Upper lobe of left lung (tissue), 6 donors: ENCODE measurements around the gene TMA7B. TPM values are rescaled to one million over a fixed set of nuclear protein-coding genes. Genes with fewer than 3 reads are reported as not detected.
"Not testable (repeated sequence)": the region's sequence is repeated elsewhere in the genome, so short reads cannot be mapped to it uniquely, and the experiment has no call there.

Experiments used
- ATAC-seq, 2 donors: fragments of 200-7000 bp; cut with Tn5 transposase; one replicate each; pipeline ENCODE4 v1.9.1; 2022; ENCODE audit warnings: mild to moderate bottlenecking in 2 of 2, moderate library complexity in 2 of 2; ENCODE audit not compliant: low FRiP score in 2 of 2
- DNase-seq, 2 donors: peaks; one replicate each; pipeline ENCODE4 v3.0.0-alpha.2; 2019 to 2020
- H3K27ac ChIP-seq, 4 donors: fragments of 200-600 bp; sonication (generic); one replicate each; pipeline ENCODE4 v1.5.1; 2016 to 2019
- H3K27me3 ChIP-seq, 4 donors: fragments of 200-600 bp; sonication (generic); one replicate each; pipeline ENCODE4 v1.5.1; 2017 to 2019
- H3K36me3 ChIP-seq, 4 donors: fragments of 200-600 bp; sonication (generic); one replicate each; pipeline ENCODE4 v1.5.1; 2016 to 2019
- H3K4me1 ChIP-seq, 4 donors: fragments of 200-600 bp; sonication (generic); one replicate each; pipeline ENCODE4 v1.5.1; 2018 to 2019
- H3K4me3 ChIP-seq, 4 donors: fragments of 200-600 bp; sonication (generic); one replicate each; pipeline ENCODE4 v1.5.1; 2017 to 2019; ENCODE audit warnings: mild to moderate bottlenecking in 2 of 4, moderate library complexity in 1 of 4
- H3K9me3 ChIP-seq, 4 donors: fragments of 200-600 bp; sonication (generic); one replicate each; pipeline ENCODE4 v1.5.1; 2018 to 2019
- CTCF ChIP-seq, 6 experiments: fragments of 450-650 bp in 4 of 6; fragments of 200-600 bp in 2 of 6; sonication (generic) in 2 of 6; IDR thresholded peaks; one replicate each; pipeline ENCODE4 v1.5.1; 2016 to 2019; ENCODE audit warnings: antibody characterized with exemption in 6 of 6
- EP300 ChIP-seq, 4 donors: sonication (generic); formaldehyde crosslinking; IDR thresholded peaks; one replicate each; pipeline ENCODE4 v1.5.1; 2017; ENCODE audit warnings: antibody characterized with exemption in 4 of 4, control low read depth in 2 of 4
- POLR2A ChIP-seq, 4 donors: fragments of 450-650 bp; IDR thresholded peaks; one replicate each; pipeline ENCODE4 v1.5.1; 2016 to 2017; ENCODE audit warnings: antibody characterized with exemption in 4 of 4, mild to moderate bottlenecking in 2 of 4
- POLR2AphosphoS5 ChIP-seq, 2 donors: sonication (generic); formaldehyde crosslinking; IDR thresholded peaks; one replicate each; pipeline ENCODE4 v1.5.1; 2017; ENCODE audit warnings: antibody characterized with exemption in 2 of 2
- WGBS, 2 donors: methylation state at CpG; one replicate each; pipeline ENCODE4 v1.1.5; 2017 to 2018; 5-methylcytosine and 5-hydroxymethylcytosine counted together
- total RNA-seq, 6 donors: library from RNA; depleted of rRNA in 4 of 6; stranded (reverse); fragments of >200 nt in 4 of 6; gene quantifications; one replicate each; pipeline versions ENCODE4 v1.1.0 to v1.2.1, GENCODE V29; 2016 to 2021
- donor health status: DM: no; HTN: no; CAD: no; lungs with moderate emphysema.
- donor health status: DM: no; HTN: yes; CAD: no; lungs with severe emphysema.

The TMA7B gene
- total RNA-seq, 6 donors from 2014 or later: 0.24 to 2.3 (median 0.76) TPM; not detected in 1

- Histone ChIP-seq H3K4me1 (peaks cover 6 to 14% (median 10%) of the 10 kb centered on the region in 4 donors), H3K36me3 (no peaks in the 10 kb centered on the region), H3K9me3 (no peaks in the 10 kb centered on the region), H3K4me3 (no peak overlapping the region), H3K27me3 (peaks cover 0 to 28% (median 15%) of the 10 kb centered on the region in 4 donors), H3K27ac (no peak overlapping the region)
- TF ChIP-seq POLR2A (IDR thresholded peaks at IDR 0.05) (no peak), EP300 (IDR thresholded peaks at IDR 0.05) (no peak), POLR2AphosphoS5 (IDR thresholded peaks at IDR 0.05) (no peak), CTCF (IDR thresholded peaks at IDR 0.05) (no peak)
- DNase-seq (no peak), ATAC-seq (no peak)
- 85 to 90% methylated on average over 5 of the region's 5 CpGs for WGBS, 2 donors
Measured at GRCh38 chr22:39992088-39992826, 32.1 kb downstream of the TMA7B start.

GRCh38 chr22:39992894-39993293 is 32.7 kb downstream of the TMA7B start:
- WGBS, 2 donors: 89 to 91% methylated on average over 7 of the region's 7 CpGs

GRCh38 chr22:39994041-39994565 is 33.9 kb downstream of the TMA7B start:
- DNase-seq (no peak), ATAC-seq (no peak)
- Histone ChIP-seq H3K27me3 (peaks cover 0 to 28% (median 15%) of the 10 kb centered on the region in 4 donors), H3K4me3 (peak overlapping the region in 3 of 4 donors; percentile 27 to 38 (median 32)), H3K27ac (no peak overlapping the region), H3K36me3 (no peaks in the 10 kb centered on the region), H3K4me1 (peaks cover 6 to 14% (median 12%) of the 10 kb centered on the region in 4 donors), H3K9me3 (no peaks in the 10 kb centered on the region)
- TF ChIP-seq CTCF (IDR thresholded peaks at IDR 0.05): no peak
- no peak for TF ChIP-seq POLR2AphosphoS5 (IDR thresholded peaks at IDR 0.05)
- TF ChIP-seq EP300 (IDR thresholded peaks at IDR 0.05): no peak
- TF ChIP-seq POLR2A (IDR thresholded peaks at IDR 0.05): no peak
- WGBS, 2 donors: 33 to 41% methylated on average over 15 to 18 of the region's 20 CpGs

More at GRCh38 chr22:39992894-39993293, 32.7 kb downstream of the TMA7B start:
- DNase-seq, H3K36me3 ChIP-seq, H3K9me3 ChIP-seq, H3K27ac ChIP-seq, H3K4me3 ChIP-seq, ATAC-seq: not testable (repeated sequence)
- Histone ChIP-seq H3K27me3 (peaks cover 0 to 28% (median 15%) of the 10 kb centered on the region in 4 donors), H3K4me1 (peaks cover 6 to 14% (median 10%) of the 10 kb centered on the region in 4 donors)

GRCh38 chr22:39994566-39995392 is 34.6 kb downstream of the TMA7B start, which contains the start of gene FAM83F:
TSS of gene FAM83F (plus strand) at chr22:39994954. CDS start at chr22:39995043, 89 bp downstream.
- Histone ChIP-seq H3K9me3 (no peaks in the 10 kb centered on the region), H3K4me3 (peak within 1 kb of the TSS in 3 of 4 donors; percentile 27 to 41 (median 38)), H3K27me3 (peaks cover 0 to 28% (median 15%) of the 10 kb centered on the region in 4 donors), H3K36me3 (no peaks in the 10 kb centered on the region), H3K27ac (no peak within 1 kb of the TSS), H3K4me1 (peaks cover 6 to 14% (median 12%) of the 10 kb centered on the region in 4 donors)
- DNase-seq (peak; percentile 39 to 90), ATAC-seq (peak in 1 of 2 donors; percentile 44)
- no peak for TF ChIP-seq CTCF (IDR thresholded peaks at IDR 0.05)
- no peak for TF ChIP-seq POLR2A (IDR thresholded peaks at IDR 0.05)
- no peak for TF ChIP-seq POLR2AphosphoS5 (IDR thresholded peaks at IDR 0.05)
- no peak for TF ChIP-seq EP300 (IDR thresholded peaks at IDR 0.05)
- WGBS, 2 donors: 0 to 16% methylated on average over 1 to 11 of the region's 115 CpGs
